RWPE2 (cell line): Measurements from ENCODE around the gene GINS1.
A peak's percentile ranks its signal among the peaks of the same experiment; 100 is the strongest.

ENCODE experiments used
- ATAC-seq: fragments of 200-7000 bp; cut with Tn5 transposase; 3 replicates; pipeline ENCODE4 v1.9.1; 2021; ENCODE audit warnings: low read depth
- DNase-seq: peaks from one replicate; pipeline ENCODE4 v3.0.0-alpha.2; 2020; ENCODE audit warnings: low spot score
- H3K27ac ChIP-seq: fragments of 450-650 bp; 2 replicates; pipeline ENCODE4 v1.5.1; 2017; ENCODE audit warnings: mild to moderate bottlenecking; ENCODE audit not compliant: poor library complexity, severe bottlenecking
- H3K27me3 ChIP-seq: fragments of 250-450 bp; sonication (Bioruptor Pico); 2 replicates; pipeline ENCODE4 v1.5.1; 2021; ENCODE audit warnings: mild to moderate bottlenecking, moderate library complexity; ENCODE audit not compliant: insufficient read depth, poor library complexity, severe bottlenecking
- H3K36me3 ChIP-seq: fragments of 250-450 bp; sonication (Bioruptor Pico); 2 replicates; pipeline ENCODE4 v1.5.1; 2020; ENCODE audit warnings: low read depth, mild to moderate bottlenecking, moderate library complexity
- H3K4me1 ChIP-seq: fragments of 250-450 bp; sonication (Bioruptor Pico); 2 replicates; pipeline ENCODE4 v1.5.1; 2021; ENCODE audit warnings: mild to moderate bottlenecking, moderate library complexity; ENCODE audit not compliant: insufficient read depth, poor library complexity, severe bottlenecking
- H3K4me3 ChIP-seq: fragments of 250-450 bp; sonication (Bioruptor Pico); 2 replicates; pipeline ENCODE4 v1.5.1; 2021; ENCODE audit warnings: mild to moderate bottlenecking, moderate library complexity; ENCODE audit not compliant: severe bottlenecking
- H3K9me3 ChIP-seq: fragments of 250-450 bp; sonication (Bioruptor Pico); 2 replicates; pipeline ENCODE4 v1.5.1; 2021; ENCODE audit warnings: mild to moderate bottlenecking, moderate library complexity; ENCODE audit not compliant: severe bottlenecking
- TF ChIP-seq, protein P1 (sequence below): fragments of 450-650 bp; IDR thresholded peaks from one replicate; pipeline ENCODE4 v1.5.1; 2017; ENCODE audit warnings: mild to moderate bottlenecking, moderate library complexity; ENCODE audit not compliant: poor library complexity, severe bottlenecking

The GINS1 gene

DNA sequence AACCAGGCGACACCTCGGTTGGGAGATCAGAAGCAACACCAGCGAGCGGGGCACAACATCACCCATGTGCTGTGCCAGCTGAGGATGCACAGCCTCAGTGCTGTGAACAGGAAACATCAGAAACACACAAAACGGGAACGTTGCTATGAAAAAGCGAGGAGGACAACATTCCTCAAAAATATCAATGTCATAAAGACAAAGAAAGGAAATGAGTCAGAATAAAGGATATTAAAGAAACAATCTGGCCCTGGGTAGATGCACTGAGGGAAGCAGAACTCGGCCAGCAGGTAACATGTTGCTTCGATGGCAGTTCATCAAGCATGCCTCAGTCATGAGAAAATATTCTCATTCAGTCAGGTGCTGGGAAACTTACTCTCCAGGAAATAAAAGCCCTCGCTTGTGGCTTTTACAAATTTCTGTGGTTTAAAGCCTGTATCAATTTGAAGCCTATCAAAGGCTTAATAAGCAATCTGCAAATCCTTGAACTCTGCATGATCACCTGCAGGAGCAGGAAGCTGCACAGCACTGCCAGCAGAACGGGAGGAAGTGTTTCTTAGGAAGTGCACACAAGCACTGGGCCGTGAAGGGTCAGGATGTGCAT lies 77.5 kb downstream of the GINS1 start:
- no peaks in the 10 kb centered on the region for H3K9me3 ChIP-seq
- TF ChIP-seq, protein P1, sequence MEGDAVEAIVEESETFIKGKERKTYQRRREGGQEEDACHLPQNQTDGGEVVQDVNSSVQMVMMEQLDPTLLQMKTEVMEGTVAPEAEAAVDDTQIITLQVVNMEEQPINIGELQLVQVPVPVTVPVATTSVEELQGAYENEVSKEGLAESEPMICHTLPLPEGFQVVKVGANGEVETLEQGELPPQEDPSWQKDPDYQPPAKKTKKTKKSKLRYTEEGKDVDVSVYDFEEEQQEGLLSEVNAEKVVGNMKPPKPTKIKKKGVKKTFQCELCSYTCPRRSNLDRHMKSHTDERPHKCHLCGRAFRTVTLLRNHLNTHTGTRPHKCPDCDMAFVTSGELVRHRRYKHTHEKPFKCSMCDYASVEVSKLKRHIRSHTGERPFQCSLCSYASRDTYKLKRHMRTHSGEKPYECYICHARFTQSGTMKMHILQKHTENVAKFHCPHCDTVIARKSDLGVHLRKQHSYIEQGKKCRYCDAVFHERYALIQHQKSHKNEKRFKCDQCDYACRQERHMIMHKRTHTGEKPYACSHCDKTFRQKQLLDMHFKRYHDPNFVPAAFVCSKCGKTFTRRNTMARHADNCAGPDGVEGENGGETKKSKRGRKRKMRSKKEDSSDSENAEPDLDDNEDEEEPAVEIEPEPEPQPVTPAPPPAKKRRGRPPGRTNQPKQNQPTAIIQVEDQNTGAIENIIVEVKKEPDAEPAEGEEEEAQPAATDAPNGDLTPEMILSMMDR, result no peak
- no peaks in the 10 kb centered on the region for H3K27me3 ChIP-seq
- H3K27ac ChIP-seq, result peak overlapping the region; percentile 68
- H3K36me3 ChIP-seq, result no peaks in the 10 kb centered on the region
- DNase-seq, result no peak
- peaks cover 29% of the 10 kb centered on the region for H3K4me1 ChIP-seq
- H3K4me3 ChIP-seq, result no peak overlapping the region
- peak; percentile 81 for ATAC-seq

DNA sequence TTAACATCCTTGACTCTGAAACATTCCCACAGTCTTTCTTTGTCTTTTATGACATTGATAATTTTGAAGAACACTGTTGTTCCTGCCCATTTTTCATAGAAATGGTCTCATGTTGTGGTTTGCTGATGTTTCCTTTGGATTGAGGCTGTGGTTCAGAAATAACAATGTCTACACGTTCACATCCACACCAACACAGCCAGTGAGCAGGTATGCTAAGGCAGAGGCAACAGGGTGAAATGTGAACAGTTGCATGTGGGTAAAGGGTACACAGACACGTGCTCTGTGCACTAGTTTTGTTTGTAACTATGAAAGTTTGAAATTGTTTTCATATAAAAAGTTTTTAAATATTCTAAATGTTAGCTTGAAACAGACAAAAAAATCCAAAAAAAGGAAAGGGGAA lies 78.4 kb downstream of the GINS1 start:
- TF ChIP-seq, protein P1, result no peak
- ATAC-seq (no peak), DNase-seq (no peak)
- Histone ChIP-seq H3K4me3 (no peak overlapping the region), H3K27me3 (no peaks in the 10 kb centered on the region), H3K4me1 (peaks cover 29% of the 10 kb centered on the region), H3K27ac (peak overlapping the region; percentile 68), H3K9me3 (no peaks in the 10 kb centered on the region), H3K36me3 (no peaks in the 10 kb centered on the region)

- H3K36me3 ChIP-seq, result no peaks in the 10 kb centered on the region
- H3K27ac ChIP-seq, result peak overlapping the region; percentile 68
- no peak overlapping the region for H3K4me3 ChIP-seq
- DNase-seq, result no peak
- H3K9me3 ChIP-seq, result no peaks in the 10 kb centered on the region
- H3K4me1 ChIP-seq, result peaks cover 29% of the 10 kb centered on the region
- TF ChIP-seq, protein P1, result no peak
- no peaks in the 10 kb centered on the region for H3K27me3 ChIP-seq
- no peak for ATAC-seq
Observed at GRCh38 chr20:25486377-25486776, 78.9 kb downstream of the GINS1 start.

DNA sequence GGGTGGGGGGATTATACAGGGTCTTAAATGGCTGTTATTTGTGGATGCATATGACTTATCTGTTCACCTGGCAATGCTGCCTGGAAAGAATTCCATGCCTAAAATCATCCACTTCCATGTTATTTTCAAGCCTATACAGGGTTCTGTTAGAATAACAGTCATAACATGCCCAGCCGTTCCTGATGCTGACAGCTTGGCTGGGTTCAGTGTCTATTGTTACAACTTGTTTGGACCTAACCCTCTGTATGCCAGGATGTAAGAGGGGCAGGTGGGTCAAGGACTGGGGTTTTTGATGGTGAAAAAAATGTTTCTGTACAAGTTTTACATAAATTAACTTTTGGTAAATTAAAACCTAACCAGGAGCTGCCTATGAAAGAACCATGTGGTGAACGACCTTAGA lies 79.8 kb downstream of the GINS1 start:
- Histone ChIP-seq H3K27me3 (no peaks in the 10 kb centered on the region), H3K4me1 (peaks cover 29% of the 10 kb centered on the region), H3K9me3 (no peaks in the 10 kb centered on the region), H3K4me3 (no peak overlapping the region), H3K27ac (no peak overlapping the region), H3K36me3 (no peaks in the 10 kb centered on the region)
- ATAC-seq (no peak), DNase-seq (no peak)
- TF ChIP-seq, protein P1, result no peak

- no peaks in the 10 kb centered on the region for H3K27me3 ChIP-seq
- peaks cover 29% of the 10 kb centered on the region for H3K4me1 ChIP-seq
- H3K4me3 ChIP-seq, result no peak overlapping the region
- H3K36me3 ChIP-seq, result no peaks in the 10 kb centered on the region
- ATAC-seq (no peak), DNase-seq (peak; percentile 39)
- no peak overlapping the region for H3K27ac ChIP-seq
- TF ChIP-seq, protein P1, result no peak
- H3K9me3 ChIP-seq, result no peaks in the 10 kb centered on the region
Observed at GRCh38 chr20:25487975-25488374, 80.5 kb downstream of the GINS1 start.
